HG03103 (cell line): ENCODE results near the gene PRDM16.

ENCODE experiments used
- ATAC-seq: cut with Tn5 transposase; IDR thresholded peaks from one replicate; pipeline ENCODE4 v1.9.1; 2021; ENCODE audit warnings: low read depth; ENCODE audit not compliant: unreplicated experiment

PRDM16 gene

GRCh38 chr1:3429766-3430165 is 360.8 kb downstream of the PRDM16 start:
- no peak for ATAC-seq

DNA sequence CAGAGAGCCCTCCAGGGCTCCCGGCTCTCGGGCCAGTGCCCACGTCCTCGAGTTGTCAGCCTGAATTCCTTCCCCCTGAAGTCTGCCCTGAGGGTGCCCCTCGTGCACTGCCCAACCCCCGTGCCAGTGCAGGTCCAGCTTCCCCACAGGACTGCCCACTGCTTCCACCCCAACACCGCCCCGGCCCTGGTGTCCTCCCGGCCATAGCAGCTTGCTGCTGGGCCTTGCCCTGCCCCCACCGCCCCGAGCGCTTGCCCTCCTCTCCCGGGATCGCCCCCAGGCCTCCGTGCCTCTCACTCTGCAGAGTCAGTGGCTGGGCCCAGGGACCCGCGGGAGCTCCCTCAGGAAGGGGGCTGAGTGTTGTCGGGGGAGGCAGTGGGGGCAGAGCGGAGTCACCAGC is 361.4 kb downstream of the PRDM16 start:
- no peak for ATAC-seq

- ATAC-seq: no peak
These were observed 361.8 kb downstream of the PRDM16 start for GRCh38 chr1:3430820-3431219.

- ATAC-seq: no peak
These were observed 362.3 kb downstream of the PRDM16 start for GRCh38 chr1:3431266-3431665.

DNA sequence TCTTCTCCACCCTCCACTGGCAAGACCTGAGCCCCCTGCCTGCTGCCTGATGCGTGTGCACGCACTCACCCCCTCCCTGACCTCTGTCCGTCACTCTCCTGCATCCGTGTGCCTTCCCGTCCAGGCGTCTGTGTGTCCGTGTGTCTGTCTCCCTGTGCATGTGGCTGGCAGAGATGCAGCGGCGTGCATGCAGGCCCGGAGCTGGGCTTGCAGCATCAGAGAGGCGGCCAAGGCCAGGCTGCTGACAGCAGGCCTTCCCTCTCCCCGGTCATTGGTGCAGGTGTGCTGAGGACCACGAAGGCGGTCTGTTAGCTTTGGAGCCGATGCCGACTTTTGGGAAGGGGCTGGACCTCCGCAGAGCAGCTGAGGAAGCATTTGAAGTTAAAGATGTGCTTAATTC is 362.7 kb downstream of the PRDM16 start:
- ATAC-seq: no peak

DNA sequence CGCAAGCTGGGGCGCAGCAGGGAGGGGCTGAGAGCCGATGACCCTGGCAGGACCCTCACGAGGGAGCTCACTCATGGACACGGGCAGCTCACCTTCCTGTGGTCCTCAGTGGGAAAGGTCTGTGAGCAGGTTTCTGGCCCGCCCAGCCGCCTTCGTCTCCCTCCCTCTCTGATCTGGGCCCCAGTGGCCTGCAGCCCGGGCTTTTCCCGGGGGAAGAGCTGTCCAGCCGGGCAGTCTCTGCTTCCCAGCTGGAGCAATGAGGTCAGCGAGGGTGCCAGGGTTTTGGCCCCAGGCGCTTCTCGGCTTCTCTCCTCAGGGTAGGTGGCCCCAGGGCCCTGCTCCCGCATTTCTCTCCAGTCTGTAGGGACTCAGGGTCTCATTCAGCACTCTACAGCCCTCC is 363.3 kb downstream of the PRDM16 start:
- ATAC-seq: no peak

DNA sequence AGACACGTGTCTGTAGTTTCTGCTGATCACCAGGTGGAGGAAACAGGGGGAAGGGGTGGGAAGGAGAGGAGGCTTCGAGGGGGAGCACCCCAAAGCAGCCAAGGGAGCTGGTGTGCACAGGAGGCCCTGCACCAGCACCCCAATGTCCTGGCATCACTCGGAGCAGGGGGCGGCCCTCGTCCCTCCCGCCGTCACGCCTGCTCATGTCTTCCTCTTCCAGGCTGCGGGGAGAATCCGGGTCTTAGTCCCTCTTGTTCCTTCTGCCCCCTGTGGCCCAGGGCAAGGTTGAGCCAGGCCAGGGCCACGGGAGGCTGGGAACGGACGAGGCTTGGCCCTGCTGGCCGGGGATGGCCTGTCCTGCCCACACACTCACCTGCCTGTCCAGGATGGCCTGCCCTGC is 364.1 kb downstream of the PRDM16 start:
- ATAC-seq: no peak

DNA sequence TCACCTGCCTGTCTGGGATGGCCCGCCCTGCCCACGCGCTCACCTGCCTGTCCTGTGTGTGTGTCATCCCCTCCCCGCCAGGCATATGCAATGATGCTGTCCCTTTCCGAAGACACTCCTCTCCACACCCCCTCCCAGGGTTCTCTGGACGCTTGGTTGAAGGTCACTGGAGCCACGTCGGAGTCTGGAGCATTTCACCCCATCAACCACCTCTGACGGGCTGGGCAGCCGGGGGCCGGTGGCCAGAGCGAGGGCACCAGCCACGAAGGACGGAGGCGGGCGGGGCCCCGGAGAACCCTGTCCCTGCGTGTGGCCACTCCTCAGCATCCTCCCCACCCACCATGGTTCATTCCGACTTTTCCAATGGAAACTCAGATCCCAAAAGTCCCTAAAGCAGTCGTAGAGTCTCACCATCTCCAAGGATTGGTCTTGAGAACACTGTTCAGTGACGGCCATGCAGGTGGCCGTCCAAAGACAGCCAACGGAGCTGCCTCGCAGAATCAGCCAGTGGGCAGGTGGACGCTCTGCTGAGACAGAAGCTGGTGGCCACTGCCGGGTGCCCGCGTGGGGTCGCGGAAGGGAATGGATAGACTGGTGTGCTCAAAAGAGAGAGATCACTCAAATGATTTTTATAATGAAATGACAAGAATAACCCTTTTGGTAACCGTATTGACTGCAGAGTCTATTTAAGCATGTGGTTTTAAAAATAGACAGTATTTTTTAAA is 364.8 kb downstream of the PRDM16 start:
- ATAC-seq: no peak

DNA sequence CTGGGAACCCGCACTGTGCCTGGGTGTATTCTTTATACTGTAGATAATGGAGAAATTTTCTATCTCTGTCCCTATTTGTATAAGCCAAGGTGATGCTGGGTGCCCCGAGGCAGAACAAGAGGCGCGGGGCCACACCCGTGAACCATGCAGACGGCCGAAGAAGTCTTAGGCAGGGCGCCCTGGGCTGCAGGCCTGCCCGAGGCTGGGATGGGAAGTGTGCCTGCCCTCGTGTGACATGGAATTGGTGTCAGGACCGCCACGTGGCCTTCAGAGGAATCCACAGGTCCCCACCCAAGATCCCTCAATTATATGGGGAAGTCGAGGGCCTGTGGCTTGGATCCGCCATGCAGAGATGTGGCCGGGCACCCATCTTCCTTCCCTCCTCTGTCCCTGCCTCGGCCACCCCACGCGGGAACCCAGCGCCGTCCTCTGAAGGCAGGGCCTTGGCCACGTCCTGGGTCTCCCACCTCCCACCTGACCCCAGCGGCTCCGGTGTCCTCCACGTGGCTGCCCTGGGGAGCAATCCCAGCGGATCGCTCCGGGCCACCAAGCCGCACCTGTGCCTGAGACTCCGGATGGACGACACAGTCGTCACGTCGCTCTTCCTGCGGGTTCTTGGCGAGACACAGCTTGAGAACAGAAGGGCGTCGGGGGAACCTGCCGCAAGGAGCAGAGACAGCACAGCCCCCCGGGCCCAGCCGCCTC is 365.6 kb downstream of the PRDM16 start:
- ATAC-seq: no peak

GRCh38 chr1:3435666-3436065 is 366.7 kb downstream of the PRDM16 start:
- no peak for ATAC-seq

DNA sequence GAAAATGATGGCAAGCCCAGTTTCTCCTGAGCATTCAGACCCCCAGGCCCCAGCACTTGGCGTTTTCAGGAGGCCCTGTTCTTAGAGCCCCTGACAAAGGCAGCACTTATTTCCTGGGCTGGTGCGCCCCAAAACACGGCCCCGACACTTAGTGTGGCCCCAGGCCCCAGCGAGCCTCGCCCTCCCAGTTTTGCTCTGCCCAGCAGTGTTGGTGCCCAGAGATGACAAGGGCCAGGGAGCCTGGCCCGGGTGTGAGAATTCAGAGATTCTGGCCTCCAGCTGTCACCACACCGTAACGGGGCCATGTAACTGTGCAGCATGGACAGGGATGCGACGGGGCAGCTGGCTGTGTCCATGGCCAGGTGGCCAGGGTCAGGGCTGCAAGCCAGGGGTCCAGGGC is 367.4 kb downstream of the PRDM16 start:
- ATAC-seq: no peak

DNA sequence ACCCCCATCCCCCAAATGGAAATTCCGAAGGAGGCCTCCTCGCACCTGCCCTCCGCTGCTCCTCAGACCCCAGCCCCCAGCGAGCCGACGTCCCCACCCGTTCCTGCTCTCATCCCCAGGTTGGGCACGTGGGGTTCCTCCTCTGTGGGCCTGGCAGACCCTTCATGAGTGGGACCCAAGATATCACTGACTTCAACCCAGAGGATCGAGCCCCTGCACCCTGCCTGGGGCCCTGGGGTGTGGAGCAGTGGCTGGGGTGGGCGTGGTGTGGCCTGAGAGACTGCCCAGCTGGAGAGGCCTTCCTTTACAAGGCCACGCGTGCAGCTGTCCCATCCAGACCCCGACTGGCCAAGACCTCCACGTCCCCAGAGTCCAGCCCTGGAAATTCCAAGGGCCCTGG is 367.9 kb downstream of the PRDM16 start:
- no peak for ATAC-seq

- no peak for ATAC-seq
These were observed 369.7 kb downstream of the PRDM16 start for GRCh38 chr1:3438661-3439180.

DNA sequence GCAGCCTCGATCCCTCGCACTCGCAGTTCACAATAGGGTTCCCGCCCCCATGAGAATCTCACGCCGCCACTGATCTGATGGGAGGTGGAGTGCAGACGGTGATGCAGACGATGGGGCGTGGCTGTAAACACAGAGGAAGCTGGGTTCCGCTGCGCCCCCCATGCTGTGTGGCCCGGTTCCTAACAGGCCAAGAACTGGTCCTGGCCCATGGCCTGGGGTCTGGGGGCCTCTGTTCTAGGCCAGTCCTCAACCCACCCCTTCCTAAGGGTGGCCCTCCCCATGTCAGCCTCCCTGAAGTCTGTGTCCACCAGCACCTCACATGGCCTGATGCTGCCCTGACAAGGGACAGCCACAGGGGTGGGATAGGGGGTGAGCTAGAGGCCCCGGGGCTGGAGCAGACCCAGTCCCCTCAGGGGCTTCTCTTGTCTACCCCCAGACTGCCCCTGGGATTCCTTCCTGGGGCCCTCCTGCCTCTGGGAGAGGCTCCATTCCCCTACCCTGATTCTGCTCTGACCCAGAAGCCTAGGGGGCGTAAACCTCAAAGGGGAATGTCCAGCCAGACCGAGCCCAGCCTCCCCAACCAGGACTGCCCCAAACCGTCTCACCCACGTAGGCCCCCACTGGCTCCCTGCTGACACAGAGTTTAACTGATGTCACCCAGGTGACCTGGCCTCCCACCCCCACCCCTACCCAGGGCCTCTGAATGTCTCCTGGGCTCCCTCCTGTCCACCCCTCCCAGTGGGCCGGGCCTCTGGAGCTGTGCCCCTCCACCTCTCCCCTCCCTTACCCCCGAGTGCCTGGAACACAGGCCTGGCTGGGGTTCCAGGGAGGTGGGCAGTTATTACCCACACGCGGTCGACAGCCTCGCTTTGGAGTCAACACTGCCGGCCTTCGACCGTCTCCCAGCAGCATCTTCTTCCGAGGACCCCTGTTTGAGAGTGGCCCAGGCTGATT is 370.6 kb downstream of the PRDM16 start:
- ATAC-seq: no peak

- no peak for ATAC-seq
These were observed 371.3 kb downstream of the PRDM16 start for GRCh38 chr1:3440300-3440681.

DNA sequence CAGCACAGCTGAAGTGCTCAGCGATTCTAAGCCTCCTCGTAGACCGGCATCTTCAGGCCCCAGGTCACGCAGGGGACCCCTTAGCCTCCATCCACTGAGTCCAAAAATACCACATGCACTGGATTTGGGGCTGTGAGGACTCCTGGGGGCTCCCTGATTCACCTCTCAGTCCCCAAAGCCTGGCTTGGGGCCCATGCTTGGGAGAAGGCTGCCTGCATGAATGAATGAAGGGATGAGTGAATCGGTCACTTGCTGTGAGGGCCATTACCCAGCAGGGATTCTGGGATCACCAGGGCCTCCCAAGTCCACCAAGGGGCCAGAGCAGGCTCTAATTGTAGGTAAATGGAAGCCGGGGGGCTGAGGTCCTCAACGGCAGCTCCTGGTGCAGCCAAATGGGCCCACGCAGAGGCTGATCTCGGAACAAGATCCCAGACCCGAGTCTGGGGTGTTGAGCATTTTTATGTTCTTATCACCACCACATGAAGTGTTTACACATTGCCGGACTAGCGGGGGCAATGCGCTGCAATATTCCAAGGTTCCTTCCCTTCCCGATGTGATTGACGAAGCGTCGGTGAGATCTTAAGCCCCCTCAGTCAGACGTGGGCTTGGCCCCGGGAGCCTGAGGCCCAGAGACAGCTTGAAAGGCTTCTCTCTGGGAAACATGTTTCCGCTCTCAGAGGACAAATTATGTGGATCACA is 371.9 kb downstream of the PRDM16 start:
- ATAC-seq: no peak

GRCh38 chr1:3441410-3441847 is 372.4 kb downstream of the PRDM16 start:
- ATAC-seq: no peak

GRCh38 chr1:3441880-3442279 is 372.9 kb downstream of the PRDM16 start:
- no peak for ATAC-seq

- no peak for ATAC-seq
These were observed 373.3 kb downstream of the PRDM16 start for GRCh38 chr1:3442331-3442730.

DNA sequence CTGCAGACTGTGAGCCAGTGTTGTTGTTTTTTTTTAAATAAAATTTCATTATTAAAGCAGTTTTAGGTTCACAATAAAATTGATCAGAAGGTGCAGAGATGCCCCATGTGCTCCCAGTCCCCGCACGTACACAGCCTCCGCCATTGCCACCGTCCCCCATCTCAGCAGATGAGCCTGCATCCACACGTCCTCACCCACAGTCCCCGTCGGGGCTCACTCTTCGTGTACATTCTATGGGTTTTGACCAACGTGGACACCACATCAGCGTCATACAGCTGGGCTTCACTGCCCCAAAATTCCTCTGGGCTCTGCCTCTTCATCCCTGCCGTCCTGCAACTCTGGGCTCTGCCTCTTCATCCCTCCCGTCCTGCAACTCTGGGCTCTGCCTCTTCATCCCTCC is 373.9 kb downstream of the PRDM16 start:
- no peak for ATAC-seq
